Heart left ventricle (tissue), 13 donors: ENCODE data around the gene RBMS3.

Source experiments
- POLR2A ChIP-seq, 2 donors: fragments of 450-650 bp; IDR thresholded peaks; one replicate each; pipeline ENCODE4 v1.6.1; 2017; ENCODE audit warnings: antibody characterized with exemption in 2 of 2, mild to moderate bottlenecking in 2 of 2, moderate library complexity in 2 of 2
- TF ChIP-seq, protein P1 (sequence below), 12 donors: fragments of 200-600 bp; sonication (generic) in 4 of 12; IDR thresholded peaks; one replicate each; pipeline versions ENCODE4 v1.5.0 to v1.8.0; 2018 to 2022; ENCODE audit warnings: antibody characterized with exemption in 12 of 12, mild to moderate bottlenecking in 5 of 12
- donor health status: ischemic (EF 13 %, LVEDD 7.1; RV severe dilation, severe dysfunction).
- donor health status: DM: no; HTN: yes; CAD: no.
- donor health status: DM: no; HTN: no; CAD: no.
- donor health status: ischemic (EF 25% LVEDD 6.9; RV normal size, moderate dysfunction).
- donor health status: ischemic (EF 25% LVEDD 5.7; RV mildly dilated, moderate dysfunction).
- donor health status: ischemic (EF 35%, LVEDD 5.7; RV mildly dilated, moderate dysfunction).
- donor health status: nonischemic (EF 11% LVEDD 7.7; RV severe dilation, severe dysfunction).
- donor health status: DM: yes; HTN: yes; CAD: no.
- donor health status: PGD.
- donor health status: ischemic (EF 29% LVEDD 5.4; RV normal size, mild dysfunction).
- donor health status: nonischemic (EF 23%, LVEDD 6.1; RV moderate dilation, normal function).

DNA sequence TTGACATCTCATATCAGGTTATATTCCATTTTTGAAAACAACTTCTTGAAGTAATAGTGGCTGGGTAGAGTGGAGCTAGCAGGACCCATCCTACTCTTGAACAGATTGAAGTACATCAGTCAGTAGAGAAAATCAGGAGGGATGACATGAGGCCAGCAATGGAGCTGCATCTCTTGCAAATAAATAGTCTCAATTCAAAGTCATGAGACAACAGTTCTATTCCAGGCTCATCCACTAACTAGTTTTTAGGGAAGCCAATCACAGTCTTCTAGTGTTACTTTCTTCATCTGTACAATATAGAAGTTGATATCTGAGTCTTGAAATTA is 477.2 kb downstream of the RBMS3 start:
- TF ChIP-seq POLR2A (IDR thresholded peaks at IDR 0.05) = no peak
- TF ChIP-seq, protein P1, sequence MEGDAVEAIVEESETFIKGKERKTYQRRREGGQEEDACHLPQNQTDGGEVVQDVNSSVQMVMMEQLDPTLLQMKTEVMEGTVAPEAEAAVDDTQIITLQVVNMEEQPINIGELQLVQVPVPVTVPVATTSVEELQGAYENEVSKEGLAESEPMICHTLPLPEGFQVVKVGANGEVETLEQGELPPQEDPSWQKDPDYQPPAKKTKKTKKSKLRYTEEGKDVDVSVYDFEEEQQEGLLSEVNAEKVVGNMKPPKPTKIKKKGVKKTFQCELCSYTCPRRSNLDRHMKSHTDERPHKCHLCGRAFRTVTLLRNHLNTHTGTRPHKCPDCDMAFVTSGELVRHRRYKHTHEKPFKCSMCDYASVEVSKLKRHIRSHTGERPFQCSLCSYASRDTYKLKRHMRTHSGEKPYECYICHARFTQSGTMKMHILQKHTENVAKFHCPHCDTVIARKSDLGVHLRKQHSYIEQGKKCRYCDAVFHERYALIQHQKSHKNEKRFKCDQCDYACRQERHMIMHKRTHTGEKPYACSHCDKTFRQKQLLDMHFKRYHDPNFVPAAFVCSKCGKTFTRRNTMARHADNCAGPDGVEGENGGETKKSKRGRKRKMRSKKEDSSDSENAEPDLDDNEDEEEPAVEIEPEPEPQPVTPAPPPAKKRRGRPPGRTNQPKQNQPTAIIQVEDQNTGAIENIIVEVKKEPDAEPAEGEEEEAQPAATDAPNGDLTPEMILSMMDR (IDR thresholded peaks at IDR 0.05) = no peak
